HG03575 (cell line): Measurements from ENCODE around the gene MACROD2.
A peak's percentile ranks its signal among the peaks of the same experiment; 100 is the strongest.

ENCODE experiments used
- ATAC-seq: cut with Tn5 transposase; IDR thresholded peaks from one replicate; pipeline ENCODE4 v1.9.1; 2021; ENCODE audit not compliant: unreplicated experiment, insufficient number of reproducible peaks, low FRiP score; ENCODE audit errors: extremely low read depth

The MACROD2 gene

DNA sequence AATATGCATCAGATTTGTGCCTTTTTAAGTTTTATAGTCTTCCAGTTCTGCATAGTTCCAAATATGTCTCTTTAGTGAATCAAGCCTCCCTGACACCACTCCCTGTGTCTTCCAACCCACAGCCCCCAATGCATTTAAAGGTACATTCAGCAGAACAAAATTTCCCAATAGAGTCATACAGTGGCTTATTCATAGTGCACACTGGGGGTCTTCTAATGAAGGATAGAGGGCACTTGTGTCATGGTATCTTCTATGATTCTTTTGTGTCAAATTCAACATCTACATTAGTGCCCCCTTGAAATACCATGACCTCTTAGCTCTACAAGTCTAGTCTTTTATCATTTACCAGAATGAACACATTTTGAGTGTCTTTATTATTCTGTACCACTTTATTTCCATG lies 308.3 kb downstream of the MACROD2 start:
- no peak for ATAC-seq

GRCh38 chr20:14304472-14304871 lies 309.2 kb downstream of the MACROD2 start:
- no peak for ATAC-seq

DNA sequence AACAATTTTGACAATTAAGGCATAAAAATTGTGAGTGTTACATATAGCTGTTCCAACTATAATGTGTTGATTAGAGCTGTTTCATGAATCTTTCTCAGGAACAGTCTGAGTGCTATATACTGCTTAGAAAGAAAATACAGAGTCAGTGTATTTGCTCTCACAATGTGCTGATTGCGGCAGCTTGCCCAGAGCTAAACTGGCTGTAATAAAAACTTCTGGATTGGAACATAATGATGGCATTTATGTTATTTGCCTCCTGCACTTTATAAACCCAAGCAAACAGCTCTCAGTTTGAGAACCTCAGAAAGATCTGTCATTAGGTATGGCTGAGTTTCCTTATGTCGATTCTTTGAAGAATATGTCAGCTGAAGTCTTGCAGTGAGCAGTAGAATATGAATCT lies 312.6 kb downstream of the MACROD2 start:
- no peak for ATAC-seq

- ATAC-seq, result no peak
Observed at GRCh38 chr20:14310977-14311627, 315.8 kb downstream of the MACROD2 start.

DNA sequence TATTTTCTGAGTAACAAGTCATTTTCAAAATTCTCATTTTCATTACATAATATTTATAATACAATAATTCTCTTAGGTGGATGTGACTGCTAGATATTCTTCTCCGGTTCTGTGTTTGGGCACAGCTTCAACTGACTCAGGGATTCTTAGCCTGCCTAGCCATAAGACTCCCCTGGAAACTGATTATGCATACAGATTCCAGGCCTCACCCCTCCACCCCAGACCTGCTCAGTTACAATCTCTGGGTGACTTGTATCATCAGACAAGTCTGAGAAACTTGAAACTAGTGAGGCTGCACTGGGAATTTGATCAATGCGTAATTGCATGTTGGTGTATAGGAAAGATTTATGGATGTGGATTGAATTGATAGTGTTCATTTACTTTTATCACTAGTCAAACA lies 316.7 kb downstream of the MACROD2 start:
- no peak for ATAC-seq

DNA sequence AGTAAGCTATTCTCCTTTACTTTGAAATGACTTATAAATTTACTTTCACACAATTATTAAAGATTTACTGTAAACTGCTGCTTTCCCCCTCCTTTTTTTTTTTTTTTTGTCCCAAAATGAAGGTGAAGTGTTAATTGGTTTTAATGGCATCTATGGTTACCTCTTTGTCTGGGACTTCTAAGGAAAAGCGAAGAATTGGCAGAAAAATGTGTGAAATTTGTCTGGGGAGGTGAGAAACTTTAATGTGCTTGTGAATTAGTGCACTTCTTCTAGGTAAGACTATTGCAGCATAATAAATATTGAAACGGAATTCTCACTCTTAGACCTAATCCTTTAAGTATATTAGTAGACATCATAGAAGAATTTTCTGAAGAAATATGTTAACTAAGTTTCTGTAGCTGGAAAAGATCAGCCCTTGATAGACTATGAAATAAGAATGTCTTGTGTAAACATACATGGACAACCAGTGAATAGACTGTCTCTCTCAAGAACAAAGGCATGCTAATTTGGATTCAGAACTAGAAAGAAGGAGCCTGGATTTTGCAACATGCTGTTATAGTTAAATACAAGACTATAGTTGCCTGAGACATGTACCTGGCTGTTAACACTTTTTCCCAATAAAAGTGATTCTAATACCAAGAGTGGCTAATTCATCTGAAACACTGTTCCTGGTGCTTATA lies 318.2 kb downstream of the MACROD2 start:
- ATAC-seq, result no peak

DNA sequence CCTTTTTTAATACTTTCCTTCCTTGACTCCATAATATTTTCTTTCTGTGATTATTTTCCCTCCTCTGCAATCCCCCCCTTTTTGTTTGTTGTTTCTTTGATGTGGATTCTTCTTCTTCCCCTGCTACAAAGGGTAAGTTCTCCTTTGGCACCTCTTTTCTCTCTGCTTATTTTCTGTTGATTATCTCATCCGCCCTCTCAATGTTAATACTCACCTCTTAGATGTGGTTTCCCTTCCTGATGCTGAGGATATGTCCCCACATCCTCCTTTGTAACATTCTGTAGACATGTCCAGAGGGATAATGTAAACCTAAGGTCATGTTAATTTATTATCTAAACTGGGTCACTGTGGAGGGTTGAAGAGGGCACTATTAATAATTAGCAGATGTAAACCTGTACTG lies 324.4 kb downstream of the MACROD2 start:
- ATAC-seq, result no peak

GRCh38 chr20:14331646-14332045 lies 336.3 kb downstream of the MACROD2 start:
- ATAC-seq, result no peak

DNA sequence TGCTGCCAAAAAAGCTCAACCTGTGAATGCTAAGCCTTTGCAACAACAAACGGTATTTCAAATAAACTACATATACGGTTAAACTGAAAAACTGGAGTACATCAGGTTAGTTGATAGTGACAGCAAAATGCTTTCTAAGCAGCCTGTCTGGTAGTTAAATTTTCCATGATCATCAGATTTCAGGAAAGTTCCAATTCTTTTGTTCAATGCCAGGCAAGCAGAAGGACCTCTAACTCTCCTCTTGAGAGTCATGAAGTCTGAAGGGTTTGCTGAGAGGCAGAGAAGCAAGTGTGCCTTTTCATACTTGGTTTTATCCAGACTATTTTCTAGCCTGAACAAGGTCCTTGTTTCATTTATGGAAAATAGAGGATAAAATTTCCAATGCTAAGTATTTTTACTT lies 337.6 kb downstream of the MACROD2 start:
- ATAC-seq, result no peak

- no peak for ATAC-seq
Observed at GRCh38 chr20:14333721-14334120, 338.4 kb downstream of the MACROD2 start.

DNA sequence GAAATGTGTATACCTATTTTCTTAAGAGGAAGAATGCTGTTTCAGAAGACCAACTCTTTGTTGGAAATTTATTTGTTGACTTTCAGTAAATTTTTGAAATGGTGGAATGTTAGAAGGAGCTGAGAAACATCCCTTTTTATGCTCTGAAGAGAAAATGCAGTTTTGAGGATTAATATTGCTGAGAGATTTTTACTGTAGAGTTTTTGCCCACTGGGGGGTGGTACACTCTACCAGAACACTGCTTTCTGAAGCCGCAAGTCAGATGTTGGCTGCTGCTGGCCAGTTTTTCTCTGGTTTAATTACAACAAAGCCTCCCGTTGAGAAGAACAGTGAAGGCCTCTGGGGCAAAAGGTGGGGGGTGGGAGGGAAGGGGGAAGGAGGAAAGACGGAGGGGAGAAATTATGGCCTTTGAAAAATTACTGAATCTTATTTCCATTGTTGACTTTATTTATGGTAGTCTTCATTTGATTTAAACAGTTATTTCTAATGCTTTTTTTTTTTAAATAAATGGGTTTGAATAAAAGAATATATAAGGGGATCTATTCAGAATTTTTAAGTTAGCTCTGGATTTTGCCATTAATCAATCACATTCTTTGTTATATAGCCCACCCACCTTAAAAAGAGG lies 339.1 kb downstream of the MACROD2 start:
- no peak for ATAC-seq

GRCh38 chr20:14335052-14335451 lies 339.7 kb downstream of the MACROD2 start:
- no peak for ATAC-seq

DNA sequence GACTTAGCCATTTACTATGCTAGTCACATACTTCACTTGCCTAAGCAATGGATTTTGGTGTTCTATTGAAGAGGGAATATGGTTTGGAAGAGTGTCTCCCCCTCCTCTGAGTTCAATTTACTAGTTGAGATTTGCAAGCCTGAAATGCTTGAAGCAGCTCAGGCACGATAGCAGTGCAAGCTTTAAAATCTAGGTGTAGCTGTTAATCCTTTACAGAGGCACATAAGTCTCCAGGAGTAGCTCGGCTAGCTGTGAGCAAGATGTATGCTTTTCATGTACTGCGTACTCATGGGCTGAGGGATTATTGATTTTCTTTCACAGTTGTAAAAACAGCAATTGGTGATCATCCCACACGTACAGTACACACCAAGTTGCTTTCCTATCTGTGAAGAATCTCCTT lies 341.4 kb downstream of the MACROD2 start:
- no peak for ATAC-seq

- ATAC-seq, result peak; percentile 85
Observed at GRCh38 chr20:14337400-14338171, 342.3 kb downstream of the MACROD2 start, which contains the start of gene FLRT3. TSS of gene FLRT3 (minus strand) at chr20:14337612. CDS start at chr20:14327506, 10,106 bp downstream.

- no peak for ATAC-seq
Observed at GRCh38 chr20:14341801-14342200, 346.5 kb downstream of the MACROD2 start.

DNA sequence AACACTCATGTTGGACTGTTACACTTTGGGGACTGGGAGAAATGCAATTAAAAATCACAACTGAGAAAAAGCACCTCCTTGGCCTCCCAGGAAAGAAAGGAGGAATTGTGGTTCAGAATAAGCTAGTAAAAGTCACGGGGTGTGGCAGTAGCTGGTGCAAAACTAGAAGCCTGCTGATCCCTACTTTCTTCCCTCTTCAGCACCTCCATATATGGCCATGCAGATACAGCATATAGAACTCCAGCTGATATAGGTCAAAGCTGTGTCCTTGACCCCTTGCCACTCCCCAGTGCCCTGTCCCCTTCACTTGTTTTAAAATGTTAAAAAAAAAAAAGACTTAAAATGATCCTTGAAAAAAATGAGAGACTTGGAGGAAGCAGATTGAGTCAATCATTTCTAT lies 347.6 kb downstream of the MACROD2 start:
- ATAC-seq, result no peak

DNA sequence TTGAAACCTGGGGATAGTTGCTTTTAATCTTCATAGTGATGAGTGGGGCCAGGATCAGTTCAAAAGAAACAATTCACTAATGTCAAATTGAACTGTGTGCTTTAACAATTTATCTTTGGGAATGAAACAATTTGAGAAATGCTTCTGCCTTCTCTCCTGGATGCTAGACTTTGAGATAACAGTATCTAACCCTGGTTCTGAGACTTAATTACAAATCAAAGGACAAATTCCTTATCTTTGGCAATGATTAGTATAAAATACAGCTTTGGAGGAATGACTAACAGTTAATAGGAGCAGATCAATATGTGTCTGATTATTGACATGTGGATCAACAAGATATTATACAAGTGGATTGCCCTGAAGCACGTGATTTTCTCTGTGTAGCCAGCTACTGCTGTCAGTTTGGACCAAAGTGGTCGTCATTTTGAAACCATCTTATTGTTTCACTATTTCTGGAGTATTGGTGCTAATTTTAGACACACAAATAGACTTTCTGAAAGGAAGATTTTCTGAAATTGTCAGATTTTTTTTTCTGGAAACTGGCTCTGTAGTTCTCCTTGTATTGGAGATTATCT lies 348.3 kb downstream of the MACROD2 start:
- no peak for ATAC-seq

GRCh38 chr20:14344746-14345145 lies 349.4 kb downstream of the MACROD2 start:
- no peak for ATAC-seq

DNA sequence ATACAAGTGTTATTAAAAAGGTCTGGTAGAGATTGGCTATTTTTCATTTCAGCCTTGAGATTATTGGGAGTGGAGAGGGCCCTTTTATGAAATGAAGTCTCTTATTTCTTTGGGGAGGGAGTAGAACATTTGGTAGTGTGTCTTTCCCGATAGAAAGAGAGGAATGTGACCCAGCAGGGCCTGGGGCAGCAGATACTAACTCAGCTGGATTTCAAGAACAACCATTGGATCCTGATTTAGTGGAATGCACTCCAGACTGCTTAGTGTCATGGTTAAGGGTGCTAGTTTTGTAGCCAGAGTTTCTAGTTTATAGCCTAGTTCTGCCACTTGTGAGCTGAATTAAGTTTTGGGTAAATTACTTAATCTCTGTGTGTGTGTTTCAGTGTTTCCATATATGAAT lies 360.5 kb downstream of the MACROD2 start:
- ATAC-seq, result no peak
